ENCODE data around the gene FOXP2. TPM values are rescaled to one million over a fixed set of nuclear protein-coding genes. Genes with fewer than 3 reads are reported as not detected.

Gene FOXP2
- total and polyA plus RNA-seq, 9 of the 15 experiments (the other 6 are each of a cell fraction or from before 2014, with no cell fraction given), result not detected

GRCh38 chr7:114657279-114657678, 242.7 kb downstream of the FOXP2 start:
- FAIRE-seq, result no peak
- Histone ChIP-seq H3K27ac (ENCODE audit: extremely low read depth, low read depth, low read length) (no peak overlapping the region), H3K27me3 (ENCODE audit: control insufficient read depth in 2 of 2, insufficient read depth in 2 of 2, low read length in 2 of 2) (no peaks in the 10 kb centered on the region), H4K20me1 (replicated peaks; ENCODE audit: control insufficient read depth, insufficient read depth, low read length) (no peaks in the 10 kb centered on the region), H3K36me3 (ENCODE audit: control insufficient read depth, insufficient read depth, low read length) (no peaks in the 10 kb centered on the region), H3K4me2 (ENCODE audit: insufficient read depth, low read length) (no peak overlapping the region), H2AFZ (ENCODE audit: low read depth, low read length) (no peak overlapping the region), H3K9me1 (ENCODE audit: control insufficient read depth, insufficient read depth, low read length) (no peaks in the 10 kb centered on the region), H3K9me3 (replicated peaks; ENCODE audit: control insufficient read depth, insufficient read depth, low read depth, low read length) (no peaks in the 10 kb centered on the region), H3K4me1 (replicated peaks in 1 of 2; ENCODE audit: control insufficient read depth in 2 of 2, insufficient read depth in 2 of 2, low read length in 2 of 2) (no peaks in the 10 kb centered on the region), H3K9ac (ENCODE audit: insufficient read depth in 1 of 2, low read depth in 2 of 2, low read length in 2 of 2) (no peak overlapping the region), H3K79me2 (ENCODE audit: control insufficient read depth, insufficient read depth, low read length) (no peaks in the 10 kb centered on the region), H3K4me3 (no peak overlapping the region)
- POLR2A ChIA-PET, result no interaction called here
- no TSS peak for BruUV-seq (replicated peaks)
- intact Hi-C loops (cut with micrococcal nuclease) (no loop called here), in situ Hi-C loops (cut with MboI) (no loop called here)
- CTCF ChIA-PET (ENCODE audit: low intra/inter-chr PET ratio), result no interaction called here
- 0% methylated on average over 2 of the region's 2 CpGs for WGBS (ENCODE audit: insufficient coverage, low coverage, missing lambda C conversion rate)
- DNase-seq (ENCODE audit: extremely low read depth in 1 of 4, low spot score in 3 of 4), result no peak
- ATAC-seq, result no peak
- no peak for TF ChIP-seq ZNF263 (CRISPR knock-in tag; IDR thresholded peaks at IDR 0.05; ENCODE audit: borderline replicate concordance)
- no peak for TF ChIP-seq NR4A1 (CRISPR knock-in tag; IDR thresholded peaks at IDR 0.05)
- TF ChIP-seq NR4A1 (tag; IDR thresholded peaks at IDR 0.05), result no peak
- no peak for TF ChIP-seq ZNF780A (CRISPR knock-in tag; IDR thresholded peaks at IDR 0.05)
- TF ChIP-seq ZNF165 (CRISPR knock-in tag; IDR thresholded peaks at IDR 0.05; ENCODE audit: borderline replicate concordance), result no peak
- TF ChIP-seq MCM2 (IDR thresholded peaks at IDR 0.05; ENCODE audit: low read depth), result no peak
- TF ChIP-seq ZNF384 (IDR thresholded peaks at IDR 0.05; ENCODE audit: low read depth, low read length), result no peak
- TF ChIP-seq MLLT1 (IDR thresholded peaks at IDR 0.05), result no peak
- TF ChIP-seq RERE (CRISPR knock-in tag; IDR thresholded peaks at IDR 0.05; ENCODE audit: borderline replicate concordance), result no peak
- no peak for TF ChIP-seq MBD2 (IDR thresholded peaks at IDR 0.05; ENCODE audit: borderline replicate concordance, low read depth)
- TF ChIP-seq ZHX1 (conservative IDR thresholded peaks at IDR 0.05; ENCODE audit: low read length), result no peak
- no peak for TF ChIP-seq SIX5 (IDR thresholded peaks at IDR 0.05; ENCODE audit: borderline replicate concordance in 1 of 2, insufficient read depth in 1 of 2, low read depth in 1 of 2, low read length in 2 of 2)
- TF ChIP-seq TEAD4 (IDR thresholded peaks at IDR 0.05; ENCODE audit: low read length), result no peak
- no peak for TF ChIP-seq TEAD4 (CRISPR knock-in tag; IDR thresholded peaks at IDR 0.05; ENCODE audit: borderline replicate concordance)
